SK-N-SH (cell line): ENCODE measurements around the gene EXOC1. TPM values are rescaled to one million over a fixed set of nuclear protein-coding genes. Genes with fewer than 3 reads are reported as not detected.

ENCODE experiments used
- CTCF ChIA-PET: fragments of 300-600, 350-600 bp; formaldehyde crosslinking; extraction: SDS; loops from one replicate; lab custom pipeline; 2021; lab: Yijun Ruan, JAX
- POLR2A ChIA-PET: fragments of 350-600 bp; sonication (Branson Sonifier 250); formaldehyde crosslinking; extraction: SDS; loops from one replicate; lab custom pipeline; 2020; ENCODE audit warnings: antibody characterized with exemption, inconsistent platforms; lab: Yijun Ruan, JAX
- DNase-seq: peaks from one replicate; pipeline ENCODE4 v3.0.0; 2012
- H2AFZ ChIP-seq: fragments of 200-600 bp; sonication (generic); 2 replicates; pipeline ENCODE4 v1.8.1; 2016; ENCODE audit warnings: antibody characterized with exemption, mild to moderate bottlenecking, low read depth
- H3F3A ChIP-seq: fragments of 200-600 bp; sonication (generic); replicated peaks from 2 replicates; pipeline ENCODE3; 2016; ENCODE audit warnings: antibody characterized with exemption, mild to moderate bottlenecking; ENCODE audit not compliant: insufficient read depth
- H3K27ac ChIP-seq, 2 experiments: fragments of 200-500 bp in 1 of 2; fragments of 200-600 bp in 1 of 2; sonication (Bioruptor generic) in 1 of 2; sonication (generic), shearing (Covaris generic) in 1 of 2; 2 replicates each; pipeline versions ENCODE4 v1.5.1 to v1.6.1; 2014 to 2016; ENCODE audit warnings: low read depth in 2 of 2, inconsistent platforms in 1 of 2, low read length in 1 of 2, mild to moderate bottlenecking in 1 of 2, mixed read lengths in 1 of 2
- H3K27me3 ChIP-seq: fragments of 200-600 bp; sonication (generic), shearing (Covaris generic); 2 replicates; pipeline ENCODE4 v1.6.1; 2016; ENCODE audit warnings: mixed run types; ENCODE audit not compliant: insufficient read depth
- H3K36me3 ChIP-seq, 2 experiments: fragments of 200-500 bp in 1 of 2; fragments of 200-600 bp in 1 of 2; sonication (Bioruptor generic) in 1 of 2; sonication (generic) in 1 of 2; replicated peaks in 1 of 2; 2 replicates each; pipeline versions ENCODE3 to v1.5.1; 2014 to 2016; ENCODE audit warnings: low read length in 1 of 2, mild to moderate bottlenecking in 1 of 2; ENCODE audit not compliant: insufficient read depth in 2 of 2, control insufficient read depth in 1 of 2
- H3K4me1 ChIP-seq, 2 experiments: fragments of 200-500 bp in 1 of 2; fragments of 200-600 bp in 1 of 2; sonication (Bioruptor generic) in 1 of 2; sonication (generic), shearing (Covaris generic) in 1 of 2; 2 replicates each; pipeline versions ENCODE4 v1.5.1 to v1.6.1; 2014 to 2016; ENCODE audit warnings: low read depth in 1 of 2, low read length in 1 of 2, mixed run types in 1 of 2; ENCODE audit not compliant: insufficient read depth in 2 of 2, control insufficient read depth in 1 of 2
- H3K4me2 ChIP-seq: fragments of 200-600 bp; sonication (generic), shearing (Covaris generic); 2 replicates; pipeline ENCODE4 v1.6.1; 2017; ENCODE audit warnings: mixed run types
- H3K4me3 ChIP-seq, 2 experiments: fragments of 200-500 bp in 1 of 2; fragments of 200-600 bp in 1 of 2; sonication (Bioruptor generic) in 1 of 2; sonication (generic), shearing (Covaris generic) in 1 of 2; 2 replicates each; pipeline versions ENCODE4 v1.5.1 to v1.8.1; 2014 to 2016; ENCODE audit warnings: low read depth in 2 of 2, inconsistent platforms in 1 of 2, low read length in 1 of 2, mild to moderate bottlenecking in 1 of 2, mixed read lengths in 1 of 2, moderate library complexity in 1 of 2
- H3K79me2 ChIP-seq: fragments of 200-600 bp; sonication (generic); 2 replicates; pipeline ENCODE4 v1.8.1; 2017; ENCODE audit warnings: mild to moderate bottlenecking; ENCODE audit not compliant: insufficient read depth
- H3K9ac ChIP-seq: fragments of 200-600 bp; sonication (generic); 2 replicates; pipeline ENCODE4 v1.6.1; 2017; ENCODE audit warnings: mixed run types
- H3K9me2 ChIP-seq: fragments of 200-600 bp; sonication (generic); 2 replicates; pipeline ENCODE4 v1.6.1; 2017; ENCODE audit warnings: mixed run types
- H3K9me3 ChIP-seq: fragments of 200-600 bp; sonication (generic); 2 replicates; pipeline ENCODE4 v1.6.1; 2017; ENCODE audit warnings: mixed run types, mild to moderate bottlenecking, moderate library complexity
- H4K20me1 ChIP-seq: fragments of 200-600 bp; sonication (generic); 2 replicates; pipeline ENCODE4 v1.6.1; 2017; ENCODE audit warnings: mild to moderate bottlenecking, mixed run types; ENCODE audit not compliant: insufficient read depth
- CHD2 ChIP-seq: fragments of 150-350 bp; IDR thresholded peaks from 2 replicates; pipeline ENCODE4 v1.6.1; 2018; ENCODE audit warnings: low read length; ENCODE audit not compliant: partially characterized antibody
- FOXJ3 ChIP-seq: sonication (generic); formaldehyde crosslinking; IDR thresholded peaks from 2 replicates; pipeline ENCODE4 v1.5.1; 2020; ENCODE audit warnings: mild to moderate bottlenecking, missing genetic modification reagents
- FOXM1 ChIP-seq: IDR thresholded peaks from 2 replicates; pipeline ENCODE4 v1.4.0; 2012; ENCODE audit warnings: low read depth, mild to moderate bottlenecking
- GABPA ChIP-seq: IDR thresholded peaks from 2 replicates; pipeline ENCODE4 v1.4.0; 2012; ENCODE audit warnings: low read depth, mild to moderate bottlenecking
- GATA2 ChIP-seq: sonication (generic); formaldehyde crosslinking; IDR thresholded peaks from 2 replicates; pipeline ENCODE4 v1.5.0; 2020; ENCODE audit warnings: mild to moderate bottlenecking, missing genetic modification reagents
- JUND ChIP-seq: IDR thresholded peaks from 2 replicates; pipeline ENCODE4 v1.4.0; 2012
- MXI1 ChIP-seq: IDR thresholded peaks from 2 replicates; pipeline ENCODE4 v1.6.1; 2012; ENCODE audit warnings: mild to moderate bottlenecking, low read depth, low read length, improper control_type of control experiment
- NRF1 ChIP-seq: IDR thresholded peaks from 2 replicates; pipeline ENCODE4 v1.6.1; 2012; ENCODE audit warnings: low read depth, mild to moderate bottlenecking, low read length
- RAD21 ChIP-seq: IDR thresholded peaks from 2 replicates; pipeline ENCODE4 v1.6.1; 2012; ENCODE audit warnings: mild to moderate bottlenecking, low read length
- RFX5 ChIP-seq: IDR thresholded peaks from 2 replicates; pipeline ENCODE4 v1.6.1; 2012; ENCODE audit warnings: mild to moderate bottlenecking, improper control_type of control experiment, low read length
- SMC3 ChIP-seq: IDR thresholded peaks from 2 replicates; pipeline ENCODE4 v1.6.1; 2012; ENCODE audit warnings: low read depth, low read length, improper control_type of control experiment
- TCF12 ChIP-seq: IDR thresholded peaks from 2 replicates; pipeline ENCODE4 v1.4.0; 2012
- WGBS: methylation state at CpG from one replicate; pipeline ENCODE4 v1.1.6; 2017; ENCODE audit warnings: low lambda C conversion rate; 5-methylcytosine and 5-hydroxymethylcytosine counted together
- polyA plus RNA-seq, 3 experiments: library from polyadenylated mRNA; depleted of rRNA; stranded (reverse); fragments of >200 nt; gene quantifications; 2 replicates each; pipeline ENCODE4 v1.2.3, GENCODE V29; 2012
- TF ChIP-seq, protein P1 (sequence below): fragments of 200-600 bp; sonication (generic); IDR thresholded peaks from 2 replicates; pipeline ENCODE4 v1.6.1; 2017; ENCODE audit warnings: antibody characterized with exemption, mild to moderate bottlenecking, moderate library complexity
- TF ChIP-seq, protein P2 (sequence below): IDR thresholded peaks from 2 replicates; pipeline ENCODE4 v1.4.0; 2012; ENCODE audit warnings: low read depth
- TF ChIP-seq, protein P3 (sequence below): IDR thresholded peaks from 2 replicates; pipeline ENCODE4; 2012
- TF ChIP-seq, protein P4 (sequence below): IDR thresholded peaks from 2 replicates; pipeline ENCODE4 v1.6.1; 2012; ENCODE audit warnings: mild to moderate bottlenecking, low read depth, low read length, moderate library complexity
- TF ChIP-seq, protein P5 (sequence below): fragments of 150-350 bp; IDR thresholded peaks from 2 replicates; pipeline ENCODE4 v1.6.1; 2016; ENCODE audit warnings: mild to moderate bottlenecking, low read depth, low read length
- TF ChIP-seq, protein P6 (sequence below): IDR thresholded peaks from 2 replicates; pipeline ENCODE4 v1.4.0; 2012; ENCODE audit warnings: low read depth, borderline replicate concordance

The EXOC1 gene
- polyA plus RNA-seq, 1 of the 3 experiments (the other 2 are of a cell fraction): 13.5 TPM

DNA sequence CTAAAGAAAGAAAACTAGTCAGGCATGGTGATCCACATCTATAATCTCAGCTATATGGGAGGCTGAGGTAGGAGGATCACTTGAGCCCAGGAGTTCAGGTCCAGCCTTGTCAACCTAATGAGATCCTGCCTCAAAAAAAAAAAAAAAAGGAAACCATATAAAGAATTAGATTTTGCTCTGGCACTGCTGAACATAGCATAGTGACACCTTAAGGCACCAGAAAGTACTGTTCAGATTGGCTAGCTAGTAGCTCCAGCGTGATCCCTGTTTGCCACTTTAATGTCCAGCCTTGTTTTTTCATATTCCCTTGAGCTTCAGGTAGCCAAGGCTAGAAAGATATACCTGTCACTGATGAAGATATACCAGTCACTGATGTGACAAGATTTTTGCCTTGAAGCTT lies 34.1 kb downstream of the EXOC1 start:
- H3K27ac ChIP-seq: peak overlapping the region in 1 of 2 experiments; percentile 11; a peak in 1 of 4 replicates
- H4K20me1 ChIP-seq: no peaks in the 10 kb centered on the region
- H3K9me3 ChIP-seq: no peaks in the 10 kb centered on the region
- H3K9me2 ChIP-seq: no peaks in the 10 kb centered on the region
- H3K4me1 ChIP-seq: peaks cover 0 to 4% of the 10 kb centered on the region in 2 experiments; a peak in 1 of 4 replicates
- WGBS: 64% methylated on average over 1 of the region's 1 CpG
- H2AFZ ChIP-seq: no peak overlapping the region
- peaks cover 66 to 72% of the 10 kb centered on the region in 2 experiments for H3K36me3 ChIP-seq
- no peak overlapping the region for H3K4me3 ChIP-seq
- H3K9ac ChIP-seq: no peak overlapping the region
- TF ChIP-seq, protein P1, sequence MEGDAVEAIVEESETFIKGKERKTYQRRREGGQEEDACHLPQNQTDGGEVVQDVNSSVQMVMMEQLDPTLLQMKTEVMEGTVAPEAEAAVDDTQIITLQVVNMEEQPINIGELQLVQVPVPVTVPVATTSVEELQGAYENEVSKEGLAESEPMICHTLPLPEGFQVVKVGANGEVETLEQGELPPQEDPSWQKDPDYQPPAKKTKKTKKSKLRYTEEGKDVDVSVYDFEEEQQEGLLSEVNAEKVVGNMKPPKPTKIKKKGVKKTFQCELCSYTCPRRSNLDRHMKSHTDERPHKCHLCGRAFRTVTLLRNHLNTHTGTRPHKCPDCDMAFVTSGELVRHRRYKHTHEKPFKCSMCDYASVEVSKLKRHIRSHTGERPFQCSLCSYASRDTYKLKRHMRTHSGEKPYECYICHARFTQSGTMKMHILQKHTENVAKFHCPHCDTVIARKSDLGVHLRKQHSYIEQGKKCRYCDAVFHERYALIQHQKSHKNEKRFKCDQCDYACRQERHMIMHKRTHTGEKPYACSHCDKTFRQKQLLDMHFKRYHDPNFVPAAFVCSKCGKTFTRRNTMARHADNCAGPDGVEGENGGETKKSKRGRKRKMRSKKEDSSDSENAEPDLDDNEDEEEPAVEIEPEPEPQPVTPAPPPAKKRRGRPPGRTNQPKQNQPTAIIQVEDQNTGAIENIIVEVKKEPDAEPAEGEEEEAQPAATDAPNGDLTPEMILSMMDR: 0 out of 2 replicates have a peak, but pooled peaks have one; percentile 10
- TF ChIP-seq SMC3: no peak
- TF ChIP-seq TCF12: no peak
- CTCF ChIA-PET: interaction anchor here (0.9 to 1.5 kb wide), 5 partner anchors 20 to 541 kb away, joined by 4 to 5 read pairs (median 4); partner anchors contain the start of genes CEP135 and SRD5A3
- no peak for DNase-seq
- no peak overlapping the region for H3K4me2 ChIP-seq
- H3K79me2 ChIP-seq: no peaks in the 10 kb centered on the region
- peaks cover 4% of the 10 kb centered on the region for H3F3A ChIP-seq
- no peaks in the 10 kb centered on the region for H3K27me3 ChIP-seq
- POLR2A ChIA-PET: no interaction called here

DNA sequence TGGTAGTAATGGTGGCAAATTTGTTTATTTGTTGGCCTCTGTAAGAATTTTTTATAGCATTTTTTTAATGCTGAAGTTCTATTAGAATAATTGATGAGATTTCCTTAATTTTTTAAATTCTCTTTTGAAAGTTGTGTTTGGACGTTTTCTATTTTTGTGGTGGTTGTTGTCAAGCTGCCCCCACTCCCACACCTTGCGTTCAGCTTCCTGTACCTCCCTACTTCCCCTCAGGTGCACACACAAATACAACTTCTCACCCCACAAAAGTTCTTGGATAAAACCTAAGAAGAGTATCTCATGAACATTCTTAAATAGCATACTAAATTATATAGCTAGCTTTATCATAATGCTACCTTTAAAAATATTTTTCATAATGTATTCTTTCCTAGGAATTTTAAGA lies 38.7 kb downstream of the EXOC1 start:
- CTCF ChIA-PET: interaction anchor here (1.4 kb wide), 1 partner anchor 11 kb away, joined by 4 read pairs; no protein-coding TSS in a partner anchor
- Histone ChIP-seq H3K4me3 (no peak overlapping the region), H3F3A (peaks cover 20% of the 10 kb centered on the region)
- TF ChIP-seq, protein P2, sequence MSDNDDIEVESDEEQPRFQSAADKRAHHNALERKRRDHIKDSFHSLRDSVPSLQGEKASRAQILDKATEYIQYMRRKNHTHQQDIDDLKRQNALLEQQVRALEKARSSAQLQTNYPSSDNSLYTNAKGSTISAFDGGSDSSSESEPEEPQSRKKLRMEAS: no peak
- TF ChIP-seq GATA2 (CRISPR knock-in tag) (no peak), JUND (no peak), CHD2 (no peak), NRF1 (no peak), RAD21 (no peak), GABPA (no peak), RFX5 (no peak), MXI1 (no peak), FOXM1 (no peak), FOXJ3 (CRISPR knock-in tag) (no peak), SMC3 (no peak)
- TF ChIP-seq, protein P3, sequence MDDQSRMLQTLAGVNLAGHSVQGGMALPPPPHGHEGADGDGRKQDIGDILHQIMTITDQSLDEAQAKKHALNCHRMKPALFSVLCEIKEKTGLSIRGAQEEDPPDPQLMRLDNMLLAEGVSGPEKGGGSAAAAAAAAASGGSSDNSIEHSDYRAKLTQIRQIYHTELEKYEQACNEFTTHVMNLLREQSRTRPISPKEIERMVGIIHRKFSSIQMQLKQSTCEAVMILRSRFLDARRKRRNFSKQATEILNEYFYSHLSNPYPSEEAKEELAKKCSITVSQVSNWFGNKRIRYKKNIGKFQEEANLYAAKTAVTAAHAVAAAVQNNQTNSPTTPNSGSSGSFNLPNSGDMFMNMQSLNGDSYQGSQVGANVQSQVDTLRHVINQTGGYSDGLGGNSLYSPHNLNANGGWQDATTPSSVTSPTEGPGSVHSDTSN: no peak
- TF ChIP-seq, protein P4, sequence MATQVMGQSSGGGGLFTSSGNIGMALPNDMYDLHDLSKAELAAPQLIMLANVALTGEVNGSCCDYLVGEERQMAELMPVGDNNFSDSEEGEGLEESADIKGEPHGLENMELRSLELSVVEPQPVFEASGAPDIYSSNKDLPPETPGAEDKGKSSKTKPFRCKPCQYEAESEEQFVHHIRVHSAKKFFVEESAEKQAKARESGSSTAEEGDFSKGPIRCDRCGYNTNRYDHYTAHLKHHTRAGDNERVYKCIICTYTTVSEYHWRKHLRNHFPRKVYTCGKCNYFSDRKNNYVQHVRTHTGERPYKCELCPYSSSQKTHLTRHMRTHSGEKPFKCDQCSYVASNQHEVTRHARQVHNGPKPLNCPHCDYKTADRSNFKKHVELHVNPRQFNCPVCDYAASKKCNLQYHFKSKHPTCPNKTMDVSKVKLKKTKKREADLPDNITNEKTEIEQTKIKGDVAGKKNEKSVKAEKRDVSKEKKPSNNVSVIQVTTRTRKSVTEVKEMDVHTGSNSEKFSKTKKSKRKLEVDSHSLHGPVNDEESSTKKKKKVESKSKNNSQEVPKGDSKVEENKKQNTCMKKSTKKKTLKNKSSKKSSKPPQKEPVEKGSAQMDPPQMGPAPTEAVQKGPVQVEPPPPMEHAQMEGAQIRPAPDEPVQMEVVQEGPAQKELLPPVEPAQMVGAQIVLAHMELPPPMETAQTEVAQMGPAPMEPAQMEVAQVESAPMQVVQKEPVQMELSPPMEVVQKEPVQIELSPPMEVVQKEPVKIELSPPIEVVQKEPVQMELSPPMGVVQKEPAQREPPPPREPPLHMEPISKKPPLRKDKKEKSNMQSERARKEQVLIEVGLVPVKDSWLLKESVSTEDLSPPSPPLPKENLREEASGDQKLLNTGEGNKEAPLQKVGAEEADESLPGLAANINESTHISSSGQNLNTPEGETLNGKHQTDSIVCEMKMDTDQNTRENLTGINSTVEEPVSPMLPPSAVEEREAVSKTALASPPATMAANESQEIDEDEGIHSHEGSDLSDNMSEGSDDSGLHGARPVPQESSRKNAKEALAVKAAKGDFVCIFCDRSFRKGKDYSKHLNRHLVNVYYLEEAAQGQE: no peak
- TF ChIP-seq, protein P5, sequence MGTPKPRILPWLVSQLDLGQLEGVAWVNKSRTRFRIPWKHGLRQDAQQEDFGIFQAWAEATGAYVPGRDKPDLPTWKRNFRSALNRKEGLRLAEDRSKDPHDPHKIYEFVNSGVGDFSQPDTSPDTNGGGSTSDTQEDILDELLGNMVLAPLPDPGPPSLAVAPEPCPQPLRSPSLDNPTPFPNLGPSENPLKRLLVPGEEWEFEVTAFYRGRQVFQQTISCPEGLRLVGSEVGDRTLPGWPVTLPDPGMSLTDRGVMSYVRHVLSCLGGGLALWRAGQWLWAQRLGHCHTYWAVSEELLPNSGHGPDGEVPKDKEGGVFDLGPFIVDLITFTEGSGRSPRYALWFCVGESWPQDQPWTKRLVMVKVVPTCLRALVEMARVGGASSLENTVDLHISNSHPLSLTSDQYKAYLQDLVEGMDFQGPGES: no peak
- TF ChIP-seq, protein P6, sequence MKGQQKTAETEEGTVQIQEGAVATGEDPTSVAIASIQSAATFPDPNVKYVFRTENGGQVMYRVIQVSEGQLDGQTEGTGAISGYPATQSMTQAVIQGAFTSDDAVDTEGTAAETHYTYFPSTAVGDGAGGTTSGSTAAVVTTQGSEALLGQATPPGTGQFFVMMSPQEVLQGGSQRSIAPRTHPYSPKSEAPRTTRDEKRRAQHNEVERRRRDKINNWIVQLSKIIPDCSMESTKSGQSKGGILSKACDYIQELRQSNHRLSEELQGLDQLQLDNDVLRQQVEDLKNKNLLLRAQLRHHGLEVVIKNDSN: no peak

More for the DNA sequence above, 38.7 kb downstream of the EXOC1 start:
- DNase-seq: no peak
- Histone ChIP-seq H4K20me1 (no peaks in the 10 kb centered on the region; the same call in 1 of the 2 replicates), H3K4me1 (peaks cover 0 to 4% of the 10 kb centered on the region in 2 experiments; a peak in 2 of 4 replicates), H3K9me2 (no peaks in the 10 kb centered on the region), H3K79me2 (no peaks in the 10 kb centered on the region; the same call in 1 of the 2 replicates), H3K27ac (peak overlapping the region in 1 of 2 experiments; percentile 67; a peak in 2 of 4 replicates), H3K4me2 (no peak overlapping the region), H3K9ac (no peak overlapping the region), H3K27me3 (no peaks in the 10 kb centered on the region), H3K9me3 (no peaks in the 10 kb centered on the region), H3K36me3 (peaks cover 56 to 73% of the 10 kb centered on the region in 2 experiments), H2AFZ (no peak overlapping the region)
- 89% methylated on average over 2 of the region's 2 CpGs for WGBS
- POLR2A ChIA-PET: no interaction called here
